A673 (cell line): ENCODE data around the gene CHD3. TPM values are rescaled to one million over a fixed set of nuclear protein-coding genes. Genes with fewer than 3 reads are reported as not detected.

ENCODE experiments used
- BruUV-seq: library from RNA; stranded (reverse); fragments of 400-500 nt; replicated peaks from 2 replicates; lab custom pipeline; 2021; lab: Mats Ljungman, UMichigan
- CTCF ChIA-PET: fragments of 300-600 bp; sonication (Branson Sonifier 250); formaldehyde crosslinking; loops from one replicate; lab custom pipeline; 2022; ENCODE audit warnings: antibody characterized with exemption; lab: Charles Lee
- POLR2A ChIA-PET: fragments of 300-600 bp; sonication (Branson Sonifier 250); formaldehyde crosslinking; loops from one replicate; lab custom pipeline; 2022; ENCODE audit warnings: antibody characterized with exemption; ENCODE audit not compliant: low non-redundant PET; lab: Charles Lee
- DNase-seq: peaks from one replicate; pipeline ENCODE4 v3.0.0-alpha.2; 2015; ENCODE audit warnings: low spot score
- H3K27ac ChIP-seq: fragments of 200-600 bp; sonication (generic); 2 replicates; pipeline ENCODE4 v1.5.1; 2016; ENCODE audit warnings: mixed run types, low read depth, mild to moderate bottlenecking, mixed read lengths, antibody characterized with exemption, low read length; ENCODE audit not compliant: poor library complexity, severe bottlenecking
- H3K27me3 ChIP-seq: fragments of 200-600 bp; sonication (generic); replicated peaks from 2 replicates; pipeline ENCODE4 v1.6.1; 2017; ENCODE audit warnings: mixed run types, low read depth, mild to moderate bottlenecking, mixed read lengths, antibody characterized with exemption, low read length; ENCODE audit not compliant: insufficient read depth, poor library complexity
- H3K36me3 ChIP-seq: fragments of 200-600 bp; sonication (generic); 2 replicates; pipeline ENCODE4 v1.6.1; 2016; ENCODE audit warnings: mixed run types, mild to moderate bottlenecking, mixed read lengths, antibody characterized with exemption, low read length; ENCODE audit not compliant: insufficient read depth, poor library complexity, severe bottlenecking
- H3K4me1 ChIP-seq: fragments of 200-600 bp; sonication (generic); 2 replicates; pipeline ENCODE4 v1.6.1; 2017; ENCODE audit warnings: mixed run types, mild to moderate bottlenecking, mixed read lengths, antibody characterized with exemption, low read length; ENCODE audit not compliant: insufficient read depth, poor library complexity, severe bottlenecking
- H3K4me3 ChIP-seq: fragments of 200-600 bp; sonication (generic); 2 replicates; pipeline ENCODE4 v1.5.1; 2016; ENCODE audit warnings: low read depth, mixed run types, mild to moderate bottlenecking, mixed read lengths, low read length; ENCODE audit not compliant: poor library complexity, severe bottlenecking
- H3K9me3 ChIP-seq: fragments of 200-600 bp; sonication (generic); 2 replicates; pipeline ENCODE4 v1.6.1; 2016; ENCODE audit warnings: mixed run types, low read depth, mild to moderate bottlenecking, mixed read lengths, antibody characterized with exemption, low read length; ENCODE audit not compliant: poor library complexity, severe bottlenecking
- EZH2 ChIP-seq: fragments of 200-600 bp; sonication (generic); IDR thresholded peaks from 2 replicates; pipeline ENCODE4 v1.6.1; 2017; ENCODE audit warnings: borderline replicate concordance, low read depth, mild to moderate bottlenecking, mixed read lengths, antibody characterized with exemption, low read length; ENCODE audit not compliant: poor library complexity, severe bottlenecking
- intact Hi-C: fragments of 100-400 bp; cut with micrococcal nuclease; formaldehyde crosslinking; loops from one replicate; pipeline ENCODE4 v1.10.0; 2022; ENCODE audit not compliant: unreplicated experiment
- total RNA-seq: library from RNA; stranded (reverse); gene quantifications from 2 replicates; pipeline ENCODE4 v1.2.3, GENCODE V29; 2021
- TF ChIP-seq, protein P1 (sequence below): fragments of 300-800, 200-600 bp; sonication (generic); conservative IDR thresholded peaks from 2 replicates; pipeline ENCODE4 v1.5.1; 2017; ENCODE audit warnings: low read depth, mild to moderate bottlenecking, antibody characterized with exemption, low read length, moderate library complexity, mixed read lengths

Gene CHD3
- total RNA-seq, 1 experiment from 2014 or later: 249 TPM

DNA sequence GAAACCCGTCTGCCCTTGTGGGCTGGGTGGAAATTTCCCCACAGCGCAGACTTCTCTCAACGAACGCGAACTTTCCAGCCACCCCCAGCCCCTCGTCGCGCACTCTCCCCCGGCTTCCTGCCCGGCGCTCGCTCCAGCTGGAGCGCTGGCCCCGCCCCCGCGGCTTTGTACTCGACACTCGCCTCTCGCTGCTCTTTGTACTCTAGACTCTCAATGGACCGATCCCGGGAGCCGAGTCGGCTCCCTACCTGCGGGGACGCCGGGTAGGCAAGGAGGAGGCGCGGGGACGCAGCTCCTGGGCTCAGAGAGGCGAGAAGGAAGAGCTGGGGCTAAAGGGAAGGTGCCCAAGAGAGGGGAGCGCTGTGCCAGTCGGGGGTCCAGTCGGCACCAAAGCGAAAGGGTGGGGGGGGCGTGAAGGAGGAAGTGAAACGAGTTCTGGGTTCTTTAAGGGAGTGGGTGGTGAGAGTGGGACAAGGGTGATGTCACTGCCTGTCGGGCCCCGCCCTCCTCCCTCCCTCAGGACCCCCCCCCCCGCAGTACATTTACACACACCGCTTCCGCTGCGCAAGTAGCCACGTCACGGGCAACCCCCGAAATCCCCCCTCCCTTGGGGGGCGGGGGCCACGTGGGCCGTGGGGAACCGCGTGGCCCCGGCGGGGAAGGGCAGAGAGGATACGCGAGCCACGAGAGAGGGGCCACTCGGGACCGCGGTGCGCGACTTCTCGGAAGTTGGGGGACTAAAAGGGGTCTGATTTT is 44.9 kb upstream of the CHD3 start:
- H3K4me1 ChIP-seq: peaks cover 34% of the 10 kb centered on the region
- BruUV-seq: TSS peak; percentile 34
- H3K4me3 ChIP-seq: peak overlapping the region; percentile 81
- peak overlapping the region; percentile 97 for H3K27ac ChIP-seq
- no peaks in the 10 kb centered on the region for H3K9me3 ChIP-seq
- peak; percentile 90 for DNase-seq
- no peak for TF ChIP-seq EZH2
- TF ChIP-seq, protein P1, sequence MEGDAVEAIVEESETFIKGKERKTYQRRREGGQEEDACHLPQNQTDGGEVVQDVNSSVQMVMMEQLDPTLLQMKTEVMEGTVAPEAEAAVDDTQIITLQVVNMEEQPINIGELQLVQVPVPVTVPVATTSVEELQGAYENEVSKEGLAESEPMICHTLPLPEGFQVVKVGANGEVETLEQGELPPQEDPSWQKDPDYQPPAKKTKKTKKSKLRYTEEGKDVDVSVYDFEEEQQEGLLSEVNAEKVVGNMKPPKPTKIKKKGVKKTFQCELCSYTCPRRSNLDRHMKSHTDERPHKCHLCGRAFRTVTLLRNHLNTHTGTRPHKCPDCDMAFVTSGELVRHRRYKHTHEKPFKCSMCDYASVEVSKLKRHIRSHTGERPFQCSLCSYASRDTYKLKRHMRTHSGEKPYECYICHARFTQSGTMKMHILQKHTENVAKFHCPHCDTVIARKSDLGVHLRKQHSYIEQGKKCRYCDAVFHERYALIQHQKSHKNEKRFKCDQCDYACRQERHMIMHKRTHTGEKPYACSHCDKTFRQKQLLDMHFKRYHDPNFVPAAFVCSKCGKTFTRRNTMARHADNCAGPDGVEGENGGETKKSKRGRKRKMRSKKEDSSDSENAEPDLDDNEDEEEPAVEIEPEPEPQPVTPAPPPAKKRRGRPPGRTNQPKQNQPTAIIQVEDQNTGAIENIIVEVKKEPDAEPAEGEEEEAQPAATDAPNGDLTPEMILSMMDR: no peak
- intact Hi-C loops: loop anchor here (5.0 kb wide), 1 partner anchor 379 kb away; no protein-coding TSS in a partner anchor
- POLR2A ChIA-PET: no interaction called here
- no peaks in the 10 kb centered on the region for H3K27me3 ChIP-seq
- peaks cover 35% of the 10 kb centered on the region for H3K36me3 ChIP-seq
- CTCF ChIA-PET: interaction anchor here (0.6 to 1.4 kb wide), 2 partner anchors 11 to 100 kb away, joined by 3 read pairs; no protein-coding TSS in a partner anchor

DNA sequence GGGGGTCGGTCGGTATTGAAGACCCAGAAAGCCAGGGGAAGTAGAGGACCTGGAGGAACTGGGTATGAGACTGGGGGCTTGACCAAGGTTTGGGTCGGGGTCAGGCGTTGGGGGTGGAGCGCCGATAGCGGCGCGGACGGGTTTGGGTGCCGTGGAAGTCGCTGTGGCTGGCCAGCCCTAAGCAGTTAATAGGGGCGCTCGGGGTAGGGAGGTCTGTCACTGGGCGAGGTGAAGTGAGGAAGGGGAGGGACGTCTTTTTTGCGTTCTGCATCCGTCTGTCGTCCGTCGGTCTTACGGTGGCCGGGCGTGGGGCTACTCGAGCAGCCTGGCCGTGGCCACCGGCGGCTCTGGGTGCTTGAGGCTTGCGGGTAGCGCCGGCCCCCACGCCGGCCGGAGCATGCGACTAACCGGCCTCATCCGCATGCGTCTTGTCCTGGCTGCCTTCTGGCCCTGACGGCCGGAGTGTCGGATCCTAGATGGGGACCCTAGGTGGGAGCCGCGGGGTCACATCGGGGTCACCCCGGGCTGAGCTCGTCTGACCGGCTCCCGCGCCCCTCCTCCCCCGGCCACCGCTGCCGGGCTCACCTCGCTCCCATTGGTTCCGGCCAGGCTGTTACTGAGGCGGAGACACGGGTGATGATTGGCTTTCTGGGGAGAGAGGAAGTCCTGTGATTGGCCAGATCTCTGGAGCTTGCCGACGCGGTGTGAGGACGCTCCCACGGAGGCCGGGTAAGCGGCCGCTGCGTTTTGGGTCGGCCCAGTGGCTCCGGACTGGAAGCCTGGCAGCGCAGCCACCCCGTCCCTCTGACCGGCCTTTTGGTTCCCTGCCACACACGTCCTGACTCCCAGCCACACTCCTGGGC is 44.1 kb upstream of the CHD3 start:
- intact Hi-C loops: loop anchor here (5.0 kb wide), 1 partner anchor 378 kb away; no protein-coding TSS in a partner anchor
- TSS peak; percentile 16 for BruUV-seq
- no peak for TF ChIP-seq EZH2
- TF ChIP-seq, protein P1: no peak

DNA sequence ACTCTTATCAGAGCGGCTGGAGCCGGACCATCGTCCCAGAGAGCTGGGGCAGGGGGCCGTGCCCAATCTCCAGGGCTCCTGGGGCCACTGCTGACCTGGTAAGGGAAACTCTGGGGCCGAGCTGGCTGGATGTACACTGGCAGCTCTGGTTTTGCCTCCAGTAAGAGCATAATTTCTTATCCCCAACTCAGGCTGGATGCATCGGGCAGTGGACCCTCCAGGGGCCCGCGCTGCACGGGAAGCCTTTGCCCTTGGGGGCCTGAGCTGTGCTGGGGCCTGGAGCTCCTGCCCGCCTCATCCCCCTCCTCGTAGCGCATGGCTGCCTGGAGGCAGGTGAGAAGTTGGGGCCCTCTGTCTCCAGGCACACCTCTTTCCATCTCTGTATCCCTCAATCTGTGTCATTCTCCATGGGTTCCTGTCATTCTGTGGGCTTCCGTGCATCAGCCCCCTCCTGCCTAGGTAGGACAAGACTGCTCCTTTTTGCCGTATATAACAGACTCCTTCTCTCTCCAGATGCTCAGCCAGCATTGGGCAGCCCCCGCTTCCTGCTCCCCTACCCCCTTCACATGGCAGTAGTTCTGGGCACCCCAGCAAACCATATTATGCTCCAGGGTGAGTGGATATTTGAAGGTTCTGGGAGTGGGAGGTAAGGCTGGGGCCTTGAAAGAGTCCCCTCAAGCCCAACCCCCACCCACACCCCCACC is 43.1 kb upstream of the CHD3 start:
- DNase-seq: no peak
- H3K9me3 ChIP-seq: no peaks in the 10 kb centered on the region
- H3K4me3 ChIP-seq: peak overlapping the region; percentile 81
- H3K27me3 ChIP-seq: no peaks in the 10 kb centered on the region
- TF ChIP-seq, protein P1: no peak
- no peak for TF ChIP-seq EZH2
- CTCF ChIA-PET: interaction anchor here (0.7 to 1.2 kb wide), 3 partner anchors 12 to 196 kb away, joined by 3 to 4 read pairs (median 4); partner anchors contain the start of gene NAA38
- no TSS peak for BruUV-seq
- H3K36me3 ChIP-seq: peaks cover 51% of the 10 kb centered on the region
- peak overlapping the region; percentile 97 for H3K27ac ChIP-seq
- H3K4me1 ChIP-seq: peaks cover 17% of the 10 kb centered on the region
- intact Hi-C loops: no loop called here
- POLR2A ChIA-PET: interaction anchor here (0.5 to 0.6 kb wide), 2 partner anchors 196 to 514 kb away, joined by 3 read pairs; no protein-coding TSS in a partner anchor

More for the DNA sequence above, 44.1 kb upstream of the CHD3 start:
- ChIA-PET POLR2A (interaction anchor here (0.5 to 0.6 kb wide), 3 partner anchors 195 to 515 kb away, joined by 3 to 7 read pairs (median 3); no protein-coding TSS in a partner anchor), CTCF (interaction anchor here (0.6 to 1.2 kb wide), 4 partner anchors 11 to 197 kb away, joined by 3 to 4 read pairs (median 4); partner anchors contain the start of genes KDM6B and NAA38)
- Histone ChIP-seq H3K27me3 (no peaks in the 10 kb centered on the region), H3K4me3 (peak overlapping the region; percentile 81), H3K9me3 (no peaks in the 10 kb centered on the region), H3K27ac (peak overlapping the region; percentile 97), H3K36me3 (peaks cover 43% of the 10 kb centered on the region), H3K4me1 (peaks cover 26% of the 10 kb centered on the region)
- DNase-seq: peak; percentile 94
